GM18498 (cell line): ENCODE measurements around the gene KCNMA1.
"Not testable (repeated sequence)": the region's sequence is repeated elsewhere in the genome, so short reads cannot be mapped to it uniquely, and the experiment has no call there.

Experiments
- ATAC-seq: cut with Tn5 transposase; IDR thresholded peaks from one replicate; pipeline ENCODE4 v1.9.1; 2021; ENCODE audit warnings: mild to moderate bottlenecking, moderate library complexity; ENCODE audit not compliant: unreplicated experiment

Gene KCNMA1

DNA sequence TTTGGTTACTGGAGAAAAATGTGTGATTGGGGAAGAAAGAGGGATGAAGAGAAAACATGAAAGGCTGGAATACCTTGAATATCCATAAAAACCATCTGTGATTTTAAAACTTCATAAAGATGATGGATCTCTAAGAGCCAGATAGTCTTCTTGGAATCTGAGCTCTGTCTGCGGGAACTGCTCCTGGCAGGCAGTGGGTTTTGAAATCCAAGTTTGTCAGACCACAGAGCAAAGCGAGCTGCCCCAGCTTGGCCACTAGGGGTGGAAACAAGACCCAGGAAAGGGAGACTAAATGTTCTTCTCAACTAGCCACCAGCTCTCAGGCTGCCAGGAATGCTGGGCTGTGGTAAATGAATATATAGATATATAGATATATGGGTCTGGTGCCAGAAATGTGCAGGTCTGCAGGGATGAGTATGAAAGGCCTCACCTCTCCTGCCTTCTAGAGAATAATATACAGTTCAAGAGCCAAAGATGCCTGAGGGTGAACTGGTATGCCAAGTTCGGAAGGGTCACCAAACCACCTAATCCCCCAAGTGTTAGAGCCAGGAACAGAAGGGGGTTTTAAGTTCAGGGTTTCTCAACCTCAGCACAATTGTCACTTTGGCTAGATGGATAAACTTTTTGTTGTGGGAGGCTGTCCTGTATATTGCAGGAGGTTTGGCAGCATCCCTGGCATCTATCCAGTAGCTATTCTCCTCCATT is 208.8 kb downstream of the KCNMA1 start:
- no peak for ATAC-seq

DNA sequence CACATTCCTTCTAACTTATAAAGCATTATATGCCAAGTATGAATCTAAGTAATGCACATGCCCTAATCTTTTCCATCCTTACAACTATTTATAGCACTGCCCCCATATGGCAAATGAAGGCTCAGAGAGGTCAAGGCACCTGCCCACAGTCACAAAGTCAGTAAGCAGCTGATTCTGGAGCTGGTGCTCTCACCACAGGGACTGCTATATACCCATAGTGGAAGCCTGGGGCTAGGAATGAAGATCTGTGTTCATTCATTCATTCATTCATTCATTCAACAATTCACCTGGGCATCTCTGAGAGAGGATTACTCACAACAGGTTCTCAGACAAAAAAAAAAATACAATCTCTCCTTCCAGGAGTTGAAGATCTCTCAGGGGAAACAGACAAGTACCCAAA is 213.4 kb downstream of the KCNMA1 start:
- no peak for ATAC-seq

DNA sequence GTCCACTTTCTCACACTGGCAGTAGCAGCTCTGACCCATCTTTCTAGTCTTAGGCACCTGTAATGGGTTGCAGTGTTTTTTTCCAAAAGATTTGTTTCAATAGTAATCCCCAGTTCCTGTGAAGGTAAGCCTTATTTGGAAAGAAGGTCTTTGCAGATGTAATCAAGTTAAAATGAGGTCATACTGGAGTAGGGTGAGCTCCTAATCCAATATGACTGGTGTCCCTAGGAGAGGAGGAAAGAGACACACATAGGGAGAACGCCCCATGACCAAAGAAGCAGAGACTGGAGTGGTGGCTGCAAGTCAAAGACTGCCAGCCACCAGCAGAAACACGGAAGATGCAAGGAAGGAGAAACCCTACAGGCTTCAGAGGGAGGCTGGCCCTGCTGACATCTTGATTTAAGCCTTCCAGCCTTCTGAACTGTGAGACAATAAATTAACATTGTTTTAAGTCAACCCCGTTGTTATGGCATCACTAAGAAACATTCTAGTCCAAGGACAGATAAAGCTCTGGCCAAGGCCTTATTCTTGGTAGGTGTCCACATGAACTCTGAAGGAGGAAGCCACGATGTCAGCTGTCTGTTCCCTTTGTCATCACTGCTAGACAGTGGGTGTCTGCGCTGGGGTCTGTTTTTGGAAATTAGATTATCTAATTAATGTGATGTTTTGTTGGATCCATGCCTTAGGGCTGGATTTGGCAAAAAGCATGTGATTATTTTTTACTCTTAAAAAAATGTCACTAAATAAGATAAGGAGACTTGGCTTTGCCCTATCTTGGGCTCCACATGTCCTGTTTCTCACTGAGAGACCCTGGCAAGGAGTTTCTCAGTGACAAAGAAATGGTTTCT is 214.9 kb downstream of the KCNMA1 start:
- ATAC-seq, result no peak

- no peak for ATAC-seq
Observed at GRCh38 chr10:77421591-77421990, 216.0 kb downstream of the KCNMA1 start.

DNA sequence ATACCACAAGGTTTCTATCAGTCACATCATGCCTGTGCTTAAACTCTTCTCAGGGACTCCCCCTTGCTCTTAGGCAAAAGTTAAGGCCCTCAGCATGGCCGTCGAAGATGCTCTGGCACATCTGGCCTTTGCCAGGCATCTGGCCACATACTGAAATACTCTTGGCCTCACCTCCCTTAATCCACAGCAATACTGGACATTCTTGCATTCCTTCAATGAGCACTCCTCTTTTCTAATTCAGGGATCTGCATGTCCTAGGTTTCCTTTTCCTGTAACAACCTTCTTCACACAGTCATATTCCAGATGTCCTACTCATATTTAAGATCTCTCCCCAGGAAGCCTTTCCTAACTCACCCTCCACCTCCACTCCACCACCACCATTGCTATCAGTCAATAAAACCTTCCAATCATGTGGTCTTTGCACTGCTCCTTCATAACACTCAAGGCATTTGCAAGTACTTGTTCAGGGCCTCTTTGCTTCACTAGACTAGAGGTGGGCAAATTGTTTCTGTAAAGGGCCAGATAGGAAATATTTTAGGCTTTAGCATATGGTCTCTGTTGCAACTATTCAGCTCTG is 216.6 kb downstream of the KCNMA1 start:
- no peak for ATAC-seq

DNA sequence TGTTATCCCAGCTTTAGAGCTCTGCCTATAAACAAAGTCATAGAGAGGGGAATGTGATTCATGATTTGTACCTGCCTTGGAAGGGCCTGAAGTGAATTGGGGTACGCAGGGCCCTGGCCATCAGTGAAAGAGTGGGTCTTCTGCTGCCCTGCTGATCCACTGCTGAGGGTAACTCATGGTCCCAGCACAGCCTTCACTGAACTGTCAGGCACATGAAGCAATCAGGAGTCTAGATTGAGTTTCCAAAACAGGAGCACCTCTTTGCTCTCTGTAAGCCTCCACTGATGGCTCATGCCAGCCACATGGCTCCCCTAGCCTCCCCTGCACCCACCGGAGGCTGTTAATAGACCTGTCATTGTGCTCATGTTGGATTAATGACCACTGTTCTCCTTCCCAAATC is 217.6 kb downstream of the KCNMA1 start:
- ATAC-seq, result no peak

DNA sequence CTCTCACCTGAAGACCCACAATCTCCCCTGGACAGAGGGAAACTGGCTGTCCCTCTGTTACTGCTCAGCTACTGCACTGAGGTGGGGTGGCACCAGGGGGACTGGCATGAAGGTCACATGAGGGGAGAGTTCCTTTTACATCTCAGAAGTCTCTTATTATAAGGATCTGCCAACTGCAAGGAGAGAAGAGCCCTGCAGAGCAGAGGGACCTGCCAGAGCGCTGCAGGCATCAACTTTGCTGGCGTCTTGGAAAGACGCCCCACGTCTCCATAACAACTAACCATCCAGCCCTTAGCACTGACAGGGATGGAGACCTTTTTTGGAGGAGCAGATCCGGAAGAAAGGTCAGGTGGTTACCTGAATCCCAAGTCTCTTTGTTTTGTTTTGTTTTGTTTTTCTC is 218.6 kb downstream of the KCNMA1 start:
- no peak for ATAC-seq

DNA sequence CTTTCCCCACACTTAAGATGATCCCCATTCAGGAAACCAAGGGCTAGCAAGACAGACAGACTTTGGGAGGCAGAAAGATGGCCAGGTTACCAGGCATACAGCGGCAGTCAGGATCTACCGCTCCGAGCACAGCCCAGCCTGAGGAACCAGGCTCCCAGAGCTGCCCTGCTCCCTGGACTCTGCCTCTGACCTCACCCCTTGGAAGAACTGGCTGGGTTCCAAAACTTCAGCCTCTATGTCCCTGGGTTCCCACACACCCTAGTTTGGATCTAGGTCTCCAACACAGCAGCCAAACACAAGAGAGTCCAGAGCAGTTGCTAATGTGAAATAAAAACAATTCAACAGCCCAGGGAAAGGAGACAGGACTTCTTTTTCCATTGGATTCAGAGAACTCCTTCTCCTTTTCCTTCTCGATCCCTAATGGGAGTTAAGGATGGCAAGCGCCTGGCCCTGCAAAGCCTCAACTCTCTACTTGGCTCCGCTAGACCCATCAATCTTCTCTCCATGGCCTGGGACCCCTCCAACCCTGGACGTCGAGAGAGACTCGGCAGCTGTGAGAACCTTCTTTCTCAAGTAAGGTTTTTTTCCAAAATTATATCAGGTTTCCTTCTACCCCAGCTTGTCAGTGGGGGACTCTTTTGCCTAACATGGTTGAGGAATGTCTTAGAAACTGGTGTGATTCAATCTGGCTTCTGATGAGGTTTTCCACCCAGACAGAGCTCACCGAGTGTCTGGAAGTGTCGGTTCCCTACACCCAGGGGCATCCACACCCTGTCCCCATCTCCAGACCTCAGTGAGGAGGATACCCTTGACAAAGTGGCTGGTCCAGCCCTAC is 219.6 kb downstream of the KCNMA1 start:
- ATAC-seq, result no peak

GRCh38 chr10:77417359-77417758 is 220.2 kb downstream of the KCNMA1 start:
- no peak for ATAC-seq

- no peak for ATAC-seq
Observed at GRCh38 chr10:77416311-77417135, 221.1 kb downstream of the KCNMA1 start.

- no peak for ATAC-seq
Observed at GRCh38 chr10:77415313-77415960, 222.2 kb downstream of the KCNMA1 start.

DNA sequence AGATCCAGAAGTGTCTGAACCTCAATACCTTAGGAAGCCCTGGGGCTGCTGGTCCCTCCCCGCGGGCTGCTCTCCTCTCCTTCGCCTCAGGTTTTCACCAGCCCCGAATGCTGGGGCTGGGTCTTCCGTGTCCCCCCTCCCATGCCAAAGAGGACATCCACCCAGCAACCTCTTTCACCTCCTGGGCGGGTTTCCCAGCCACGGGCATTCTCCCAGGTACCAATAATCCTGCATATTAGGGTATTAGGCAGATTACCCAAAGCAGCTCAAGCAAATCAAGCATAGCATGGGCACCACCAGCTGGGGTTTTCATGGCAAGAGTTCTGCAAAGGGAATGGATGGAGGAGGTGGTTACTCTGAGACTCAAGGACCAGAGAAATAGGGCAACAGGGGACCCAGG is 224.4 kb downstream of the KCNMA1 start:
- ATAC-seq, result no peak

DNA sequence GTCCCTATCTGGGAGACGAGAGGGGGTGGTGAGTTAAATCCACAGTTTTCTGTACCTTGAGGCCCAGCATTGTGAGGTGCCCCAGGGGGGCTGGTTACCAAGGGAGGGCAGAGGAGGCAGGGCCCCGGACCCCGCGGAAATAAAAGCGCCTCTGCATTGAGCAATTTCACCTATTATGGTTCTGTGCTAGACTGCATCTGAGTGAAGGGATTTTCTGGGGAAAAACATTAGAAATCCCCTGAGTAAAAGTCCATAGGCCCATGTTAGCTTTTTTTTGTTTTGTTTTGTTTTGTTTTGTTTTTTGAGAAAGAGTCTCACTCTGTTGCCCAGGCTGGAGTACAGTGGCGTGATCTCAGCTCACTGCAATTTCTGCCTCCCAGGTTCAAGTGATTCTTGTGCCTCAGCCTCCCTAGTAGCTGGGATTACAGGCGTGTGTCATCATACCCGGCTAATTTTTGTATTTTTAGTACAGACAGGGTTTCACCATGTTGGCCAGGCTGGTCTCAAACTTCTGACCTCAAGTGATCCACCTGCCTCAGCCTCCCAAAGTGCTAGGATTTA is 225.0 kb downstream of the KCNMA1 start:
- not testable (repeated sequence) for ATAC-seq

DNA sequence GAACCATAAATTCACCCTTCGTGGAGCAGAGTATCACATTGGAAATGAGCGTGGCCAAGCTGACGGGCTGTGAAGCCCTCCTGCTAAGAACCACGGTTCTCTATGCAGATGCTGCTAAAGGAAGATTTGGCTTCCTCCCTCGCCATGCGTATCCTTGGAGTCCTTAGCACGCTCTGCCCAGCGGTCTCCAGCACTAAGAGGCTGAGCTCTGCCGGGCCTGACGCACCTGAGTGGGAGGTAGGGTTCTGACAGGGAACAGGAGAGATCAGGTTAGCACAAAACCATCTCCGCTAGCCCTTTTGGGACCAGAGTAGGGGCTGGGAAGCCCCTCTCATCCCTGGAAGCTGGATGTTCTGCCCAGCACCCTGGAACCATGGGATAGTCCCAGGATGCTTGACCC is 225.8 kb downstream of the KCNMA1 start:
- no peak for ATAC-seq

- no peak for ATAC-seq
Observed at GRCh38 chr10:77410523-77410922, 227.1 kb downstream of the KCNMA1 start.

DNA sequence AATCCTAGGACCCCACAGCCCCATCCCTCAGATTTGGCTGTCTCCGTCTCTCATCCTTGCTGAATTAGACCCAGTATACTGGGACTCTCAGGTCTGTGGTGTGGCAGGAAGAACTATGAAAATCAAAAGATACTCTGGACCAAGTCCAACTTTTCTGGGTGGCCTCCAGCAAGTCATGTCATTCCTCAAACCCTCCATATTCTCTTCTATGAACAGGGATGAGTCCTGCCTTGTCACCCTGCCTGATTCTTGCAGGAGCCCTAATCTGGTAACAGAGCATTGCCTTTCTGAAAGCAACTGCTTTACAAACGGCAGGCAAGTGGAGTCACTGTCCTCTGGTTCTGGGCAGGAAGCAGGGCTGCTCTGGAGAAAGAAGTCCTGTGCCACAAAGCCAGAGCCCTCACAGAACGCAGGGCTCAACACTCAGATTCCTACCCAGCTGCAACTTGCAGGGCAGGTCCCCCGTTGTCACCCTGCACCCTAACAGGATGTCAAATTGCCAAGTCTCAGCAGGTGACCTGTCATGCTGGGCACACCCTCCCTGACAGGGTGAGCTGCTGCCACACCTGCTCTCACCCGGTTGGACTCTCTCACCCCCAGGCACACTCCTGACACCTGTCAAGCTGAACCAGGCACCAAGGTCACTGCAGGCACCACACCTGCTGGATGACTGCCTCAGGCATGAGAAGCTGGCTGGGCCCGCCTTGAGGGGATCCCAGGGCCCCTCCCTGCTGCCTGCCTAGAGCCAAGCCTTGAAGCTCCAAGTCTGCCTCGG is 227.7 kb downstream of the KCNMA1 start:
- ATAC-seq, result no peak

DNA sequence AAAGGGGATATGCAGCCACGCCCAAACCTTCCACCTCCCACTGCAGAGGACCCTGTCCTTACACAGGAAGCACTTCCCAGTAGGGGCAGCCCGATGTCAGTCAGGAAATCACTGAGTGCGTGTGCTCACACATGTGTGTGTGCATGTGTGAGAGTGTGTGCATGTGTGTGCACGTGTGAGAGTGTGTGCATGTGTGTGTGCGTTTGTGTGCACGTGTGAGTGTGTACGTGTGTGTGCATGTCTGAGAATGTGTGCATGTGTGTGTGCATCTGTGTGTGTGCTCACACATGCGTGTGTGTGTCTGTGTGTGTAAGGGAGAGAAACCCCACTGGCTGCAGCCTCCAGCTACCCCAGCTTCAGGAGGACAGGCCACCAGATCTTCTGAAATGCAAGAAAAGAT is 229.3 kb downstream of the KCNMA1 start:
- no peak for ATAC-seq

DNA sequence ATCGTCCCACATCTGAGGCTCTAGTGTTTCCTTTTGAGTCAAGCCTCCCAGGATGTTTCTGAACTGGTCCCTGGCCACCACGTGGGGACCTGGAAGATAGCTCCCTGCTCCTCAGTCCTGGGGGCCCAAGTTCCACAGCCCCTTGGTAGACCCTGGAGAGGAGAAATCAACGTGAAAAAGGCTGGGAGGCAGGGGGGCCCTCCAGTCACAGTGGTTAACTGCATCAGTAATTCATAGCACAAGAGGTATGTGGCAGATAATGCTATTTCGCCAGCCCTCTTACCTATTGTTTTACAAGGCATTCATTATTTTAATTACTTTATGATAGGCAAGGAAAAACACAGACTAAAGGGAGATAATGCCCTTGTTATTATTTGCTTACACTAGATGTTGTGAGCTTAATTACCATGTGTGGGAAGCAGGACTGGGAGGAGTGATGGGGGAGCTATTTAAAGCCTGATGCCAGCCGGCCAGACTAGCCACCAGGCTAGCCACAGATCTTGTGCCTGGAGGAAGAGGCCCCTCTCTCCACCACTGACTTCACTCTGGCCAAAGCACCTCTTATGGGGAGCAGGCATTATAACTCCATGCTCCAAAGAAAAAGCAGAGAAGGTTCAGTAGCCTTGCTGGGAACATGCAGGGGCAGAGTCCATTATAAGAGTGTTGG is 230.7 kb downstream of the KCNMA1 start:
- no peak for ATAC-seq
